HepG2 (cell line): Measurements from ENCODE around the gene GRIK4. TPM values are rescaled to one million over a fixed set of nuclear protein-coding genes. Genes with fewer than 3 reads are reported as not detected.

Source experiments
- ATF7 ChIP-seq, 2 experiments: fragments of 450-650 bp in 1 of 2; sonication (generic) in 1 of 2; formaldehyde crosslinking in 1 of 2; IDR thresholded peaks; 2 replicates each; pipeline versions ENCODE4 v1.4.0 to v1.6.1; 2016 to 2020; ENCODE audit warnings: antibody characterized with exemption in 1 of 2, mild to moderate bottlenecking in 1 of 2, missing genetic modification reagents in 1 of 2
- CREBL2 ChIP-seq: sonication (generic); formaldehyde crosslinking; IDR thresholded peaks from 2 replicates; pipeline ENCODE4 v1.8.1; 2023; ENCODE audit warnings: missing genetic modification reagents, mild to moderate bottlenecking, borderline replicate concordance
- EEA1 ChIP-seq: sonication (generic); formaldehyde crosslinking; IDR thresholded peaks from 2 replicates; pipeline ENCODE4 v1.5.1; 2020; ENCODE audit warnings: mild to moderate bottlenecking, missing genetic modification reagents, borderline replicate concordance
- FLYWCH1 ChIP-seq: sonication (generic); formaldehyde crosslinking; IDR thresholded peaks from 2 replicates; pipeline ENCODE4 v1.8.1; 2023; ENCODE audit warnings: mild to moderate bottlenecking, missing genetic modification reagents
- HNRNPH1 ChIP-seq: fragments of 200-400 bp; formaldehyde crosslinking; optimal IDR thresholded peaks from 2 replicates; pipeline ENCODE3; 2017; ENCODE audit warnings: mild to moderate bottlenecking, low read depth, low read length
- HOXA5 ChIP-seq: sonication (generic); formaldehyde crosslinking; IDR thresholded peaks from 2 replicates; pipeline ENCODE4 v1.4.0; 2020; ENCODE audit warnings: missing genetic modification reagents
- SMAD3 ChIP-seq: sonication (generic); formaldehyde crosslinking; IDR thresholded peaks from 2 replicates; pipeline ENCODE4 v1.4.0; 2020; ENCODE audit warnings: missing genetic modification reagents
- SP140L ChIP-seq: sonication (generic); formaldehyde crosslinking; IDR thresholded peaks from 2 replicates; pipeline ENCODE4 v1.4.0; 2020; ENCODE audit warnings: missing genetic modification reagents, borderline replicate concordance
- TEF ChIP-seq: sonication (generic); formaldehyde crosslinking; IDR thresholded peaks from 2 replicates; pipeline ENCODE4 v1.5.0; 2020; ENCODE audit warnings: missing genetic modification reagents
- TIGD3 ChIP-seq: sonication (generic); formaldehyde crosslinking; IDR thresholded peaks from 2 replicates; pipeline ENCODE4 v1.5.1; 2020; ENCODE audit warnings: mild to moderate bottlenecking, missing genetic modification reagents, borderline replicate concordance
- ZFX ChIP-seq: sonication (generic); formaldehyde crosslinking; IDR thresholded peaks from 2 replicates; pipeline ENCODE4 v1.4.0; 2020; ENCODE audit warnings: mild to moderate bottlenecking, low read depth, missing genetic modification reagents, moderate library complexity
- ZNF484 ChIP-seq: sonication (generic); formaldehyde crosslinking; IDR thresholded peaks from 2 replicates; pipeline ENCODE4 v1.5.1; 2020; ENCODE audit warnings: mild to moderate bottlenecking, low read depth, missing genetic modification reagents, borderline replicate concordance
- ZNF543 ChIP-seq: sonication (generic); formaldehyde crosslinking; IDR thresholded peaks from 2 replicates; pipeline ENCODE4 v1.4.0; 2020; ENCODE audit warnings: mild to moderate bottlenecking, missing genetic modification reagents
- polyA plus RNA-seq, 8 experiments: library from polyadenylated mRNA; depleted of rRNA in 3 of 8; stranded (reverse) in 7 of 8; unstranded in 1 of 8; fragments of >200 nt; fragmentation: Illumina TruSeq in 4 of 8; extraction: Trizol in 4 of 8; gene quantifications; 2 replicates each; pipeline versions ENCODE4 v1.2.1 to v1.2.3, GENCODE V29; 2011 to 2016; ENCODE audit warnings: low read depth in 4 of 8, missing spikeins in 1 of 8, mixed read lengths in 1 of 8; ENCODE audit not compliant: insufficient read depth in 1 of 8
- total RNA-seq, 5 experiments: library from RNA; depleted of rRNA; stranded (reverse); fragments of >200 nt; fragmentation: Illumina TruSeq; extraction: Trizol; gene quantifications; 2 replicates each; pipeline ENCODE4 v1.2.3, GENCODE V29; 2016; ENCODE audit warnings: low read depth in 1 of 5
- TF ChIP-seq, protein P1 (sequence below): sonication (generic); formaldehyde crosslinking; IDR thresholded peaks from 2 replicates; pipeline ENCODE4 v1.5.0; 2020; ENCODE audit warnings: mild to moderate bottlenecking, missing genetic modification reagents
- TF ChIP-seq, protein P2 (sequence below): sonication (generic); formaldehyde crosslinking; IDR thresholded peaks from 2 replicates; pipeline ENCODE4 v1.8.1; 2022; ENCODE audit warnings: mild to moderate bottlenecking, missing genetic modification reagents
- TF ChIP-seq, protein P3 (sequence below): sonication (generic); formaldehyde crosslinking; conservative IDR thresholded peaks from 2 replicates; pipeline ENCODE4 v1.4.0; 2020; ENCODE audit warnings: missing genetic modification reagents
- TF ChIP-seq, protein P4 (sequence below): IDR thresholded peaks from 2 replicates; pipeline ENCODE4 v1.6.1; 2016; ENCODE audit warnings: mild to moderate bottlenecking, missing biosample characterization, missing genetic modification reagents
- TF ChIP-seq, protein P5 (sequence below): sonication (generic); formaldehyde crosslinking; IDR thresholded peaks from 2 replicates; pipeline ENCODE4 v1.4.0; 2020; ENCODE audit warnings: missing genetic modification reagents

GRIK4 gene
- total and polyA plus RNA-seq, 2 of the 13 experiments (the other 11 are each of a cell fraction or from before 2014, with no cell fraction given) = 0.04 to 0.07 TPM

DNA sequence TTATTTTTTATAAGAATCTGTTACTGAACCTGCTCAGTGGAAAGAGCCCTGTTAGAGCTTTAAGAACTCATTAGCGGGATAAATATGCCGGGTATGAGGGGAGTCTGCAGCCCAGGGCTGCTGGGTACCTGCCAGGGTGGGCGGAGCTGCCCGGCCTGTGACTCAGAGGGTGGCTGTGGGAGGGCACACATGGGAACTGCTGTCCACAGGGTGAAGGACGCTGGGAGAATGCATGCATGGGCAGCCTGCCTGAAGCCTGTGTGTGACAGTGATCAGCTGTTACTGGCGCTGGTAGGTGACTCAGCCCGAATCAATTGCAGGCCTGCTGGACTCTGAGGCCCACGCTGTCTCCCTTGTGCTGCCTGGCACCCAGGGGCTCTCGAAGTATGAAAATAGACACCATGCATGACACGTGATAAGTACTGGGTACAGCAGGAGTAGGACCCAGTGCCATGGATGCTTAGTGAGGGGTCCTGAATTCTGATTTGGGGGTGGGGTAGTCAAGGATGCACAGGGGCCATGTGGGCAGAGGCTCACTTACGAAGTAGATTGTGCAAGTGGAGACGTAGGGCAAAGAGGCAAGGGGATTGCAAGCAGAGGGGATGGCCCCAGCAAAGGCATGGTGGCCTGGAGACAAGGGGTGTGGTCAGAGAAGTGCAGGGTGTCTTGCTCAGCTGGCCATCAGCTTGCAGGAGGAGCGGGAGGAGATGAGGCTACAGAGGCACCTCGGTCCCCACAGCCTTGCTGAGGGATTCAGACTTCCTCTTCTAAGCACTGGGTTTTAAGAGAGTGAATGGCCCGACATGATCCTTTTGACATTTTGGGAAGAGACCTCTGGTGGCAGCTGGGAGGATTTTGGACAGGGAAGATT lies 36.5 kb downstream of the GRIK4 start (continued):
- TF ChIP-seq, protein P1, sequence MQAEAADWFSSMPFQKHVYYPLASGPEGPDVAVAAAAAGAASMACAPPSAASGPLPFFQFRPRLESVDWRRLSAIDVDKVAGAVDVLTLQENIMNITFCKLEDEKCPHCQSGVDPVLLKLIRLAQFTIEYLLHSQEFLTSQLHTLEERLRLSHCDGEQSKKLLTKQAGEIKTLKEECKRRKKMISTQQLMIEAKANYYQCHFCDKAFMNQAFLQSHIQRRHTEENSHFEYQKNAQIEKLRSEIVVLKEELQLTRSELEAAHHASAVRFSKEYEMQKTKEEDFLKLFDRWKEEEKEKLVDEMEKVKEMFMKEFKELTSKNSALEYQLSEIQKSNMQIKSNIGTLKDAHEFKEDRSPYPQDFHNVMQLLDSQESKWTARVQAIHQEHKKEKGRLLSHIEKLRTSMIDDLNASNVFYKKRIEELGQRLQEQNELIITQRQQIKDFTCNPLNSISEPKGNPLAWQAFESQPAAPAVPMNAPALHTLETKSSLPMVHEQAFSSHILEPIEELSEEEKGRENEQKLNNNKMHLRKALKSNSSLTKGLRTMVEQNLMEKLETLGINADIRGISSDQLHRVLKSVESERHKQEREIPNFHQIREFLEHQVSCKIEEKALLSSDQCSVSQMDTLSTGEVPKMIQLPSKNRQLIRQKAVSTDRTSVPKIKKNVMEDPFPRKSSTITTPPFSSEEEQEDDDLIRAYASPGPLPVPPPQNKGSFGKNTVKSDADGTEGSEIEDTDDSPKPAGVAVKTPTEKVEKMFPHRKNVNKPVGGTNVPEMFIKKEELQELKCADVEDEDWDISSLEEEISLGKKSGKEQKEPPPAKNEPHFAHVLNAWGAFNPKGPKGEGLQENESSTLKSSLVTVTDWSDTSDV (CRISPR knock-in tag) = 0 out of 2 replicates have a peak, but pooled peaks have one; percentile 47
- no peak for TF ChIP-seq HOXA5 (CRISPR knock-in tag)
- no peak for TF ChIP-seq FLYWCH1 (CRISPR knock-in tag)
- peak; percentile 82 for TF ChIP-seq ZFX (CRISPR knock-in tag)
- no peak for TF ChIP-seq SP140L (CRISPR knock-in tag)
- no peak for TF ChIP-seq CREBL2 (CRISPR knock-in tag)
- TF ChIP-seq, protein P2, sequence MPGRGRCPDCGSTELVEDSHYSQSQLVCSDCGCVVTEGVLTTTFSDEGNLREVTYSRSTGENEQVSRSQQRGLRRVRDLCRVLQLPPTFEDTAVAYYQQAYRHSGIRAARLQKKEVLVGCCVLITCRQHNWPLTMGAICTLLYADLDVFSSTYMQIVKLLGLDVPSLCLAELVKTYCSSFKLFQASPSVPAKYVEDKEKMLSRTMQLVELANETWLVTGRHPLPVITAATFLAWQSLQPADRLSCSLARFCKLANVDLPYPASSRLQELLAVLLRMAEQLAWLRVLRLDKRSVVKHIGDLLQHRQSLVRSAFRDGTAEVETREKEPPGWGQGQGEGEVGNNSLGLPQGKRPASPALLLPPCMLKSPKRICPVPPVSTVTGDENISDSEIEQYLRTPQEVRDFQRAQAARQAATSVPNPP (CRISPR knock-in tag) = no peak
- TF ChIP-seq SMAD3 (CRISPR knock-in tag) = peak; percentile 84
- TF ChIP-seq, protein P3, sequence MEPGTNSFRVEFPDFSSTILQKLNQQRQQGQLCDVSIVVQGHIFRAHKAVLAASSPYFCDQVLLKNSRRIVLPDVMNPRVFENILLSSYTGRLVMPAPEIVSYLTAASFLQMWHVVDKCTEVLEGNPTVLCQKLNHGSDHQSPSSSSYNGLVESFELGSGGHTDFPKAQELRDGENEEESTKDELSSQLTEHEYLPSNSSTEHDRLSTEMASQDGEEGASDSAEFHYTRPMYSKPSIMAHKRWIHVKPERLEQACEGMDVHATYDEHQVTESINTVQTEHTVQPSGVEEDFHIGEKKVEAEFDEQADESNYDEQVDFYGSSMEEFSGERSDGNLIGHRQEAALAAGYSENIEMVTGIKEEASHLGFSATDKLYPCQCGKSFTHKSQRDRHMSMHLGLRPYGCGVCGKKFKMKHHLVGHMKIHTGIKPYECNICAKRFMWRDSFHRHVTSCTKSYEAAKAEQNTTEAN = no peak
- TF ChIP-seq, protein P4, sequence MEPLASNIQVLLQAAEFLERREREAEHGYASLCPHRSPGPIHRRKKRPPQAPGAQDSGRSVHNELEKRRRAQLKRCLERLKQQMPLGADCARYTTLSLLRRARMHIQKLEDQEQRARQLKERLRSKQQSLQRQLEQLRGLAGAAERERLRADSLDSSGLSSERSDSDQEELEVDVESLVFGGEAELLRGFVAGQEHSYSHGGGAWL = peak; percentile 57; the same call in 1 of the 2 replicates
- no peak for TF ChIP-seq ATF7 (IDR thresholded peaks at IDR 0.05)
- TF ChIP-seq ATF7 (CRISPR knock-in tag; IDR thresholded peaks at IDR 0.05) = 0 out of 2 replicates have a peak, but pooled peaks have one; percentile 53
- no peak for TF ChIP-seq ZNF543
- no peak for TF ChIP-seq HNRNPH1
- TF ChIP-seq EEA1 = no peak
- no peak for TF ChIP-seq TIGD3 (CRISPR knock-in tag)
- TF ChIP-seq TEF (CRISPR knock-in tag) = no peak
- TF ChIP-seq ZNF484 (CRISPR knock-in tag) = no peak
- TF ChIP-seq, protein P5, sequence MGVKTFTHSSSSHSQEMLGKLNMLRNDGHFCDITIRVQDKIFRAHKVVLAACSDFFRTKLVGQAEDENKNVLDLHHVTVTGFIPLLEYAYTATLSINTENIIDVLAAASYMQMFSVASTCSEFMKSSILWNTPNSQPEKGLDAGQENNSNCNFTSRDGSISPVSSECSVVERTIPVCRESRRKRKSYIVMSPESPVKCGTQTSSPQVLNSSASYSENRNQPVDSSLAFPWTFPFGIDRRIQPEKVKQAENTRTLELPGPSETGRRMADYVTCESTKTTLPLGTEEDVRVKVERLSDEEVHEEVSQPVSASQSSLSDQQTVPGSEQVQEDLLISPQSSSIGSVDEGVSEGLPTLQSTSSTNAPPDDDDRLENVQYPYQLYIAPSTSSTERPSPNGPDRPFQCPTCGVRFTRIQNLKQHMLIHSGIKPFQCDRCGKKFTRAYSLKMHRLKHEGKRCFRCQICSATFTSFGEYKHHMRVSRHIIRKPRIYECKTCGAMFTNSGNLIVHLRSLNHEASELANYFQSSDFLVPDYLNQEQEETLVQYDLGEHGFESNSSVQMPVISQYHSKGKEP = no peak
